ENCODE results near the gene KRTAP5-11. TPM values are rescaled to one million over a fixed set of nuclear protein-coding genes. Genes with fewer than 3 reads are reported as not detected.
"Not testable (repeated sequence)": the region's sequence is repeated elsewhere in the genome, so short reads cannot be mapped to it uniquely, and the experiment has no call there.

Gene KRTAP5-11
- polyA plus RNA-seq, 1 donor from 2014 or later: not detected

- H3K79me2 ChIP-seq (replicated peaks; ENCODE audit: insufficient read depth, low read length): no peaks in the 10 kb centered on the region
- H3K4me3 ChIP-seq (ENCODE audit: low read length): no peak overlapping the region
- no peaks in the 10 kb centered on the region for H3K9me2 ChIP-seq (ENCODE audit: insufficient read depth, low read length)
- no peak overlapping the region for H3K4me2 ChIP-seq (ENCODE audit: low read length)
- no peaks in the 10 kb centered on the region for H3F3A ChIP-seq (ENCODE audit: insufficient read depth, low read length, poor library complexity, severe bottlenecking)
- H3K9ac ChIP-seq (ENCODE audit: low read length): no peak overlapping the region
- H3K27ac ChIP-seq (ENCODE audit: low read length): no peak overlapping the region
- TF ChIP-seq SMC3 (conservative IDR thresholded peaks at IDR 0.05; ENCODE audit: poor library complexity) (no peak), REST (IDR thresholded peaks at IDR 0.05; ENCODE audit: borderline replicate concordance) (no peak), CTCF (IDR thresholded peaks at IDR 0.05; ENCODE audit: poor library complexity, severe bottlenecking) (no peak), MXI1 (conservative IDR thresholded peaks at IDR 0.05; ENCODE audit: poor library complexity, severe bottlenecking) (no peak), EP300 (conservative IDR thresholded peaks at IDR 0.05; ENCODE audit: poor library complexity, severe bottlenecking) (no peak), TAF1 (IDR thresholded peaks at IDR 0.05; ENCODE audit: low read depth) (no peak), POLR2AphosphoS5 (IDR thresholded peaks at IDR 0.05) (no peak), RAD21 (conservative IDR thresholded peaks at IDR 0.05) (no peak), EZH2 (IDR thresholded peaks at IDR 0.05; ENCODE audit: borderline replicate concordance, insufficient read depth, low read length, poor library complexity, severe bottlenecking) (no peak)
- H3K36me3 ChIP-seq (ENCODE audit: insufficient read depth, low read length): no peaks in the 10 kb centered on the region
- no peaks in the 10 kb centered on the region for H3K27me3 ChIP-seq (ENCODE audit: insufficient read depth, low read depth, low read length)
- no peaks in the 10 kb centered on the region for H4K20me1 ChIP-seq (ENCODE audit: insufficient read depth)
- H3K9me3 ChIP-seq (ENCODE audit: low read length): no peaks in the 10 kb centered on the region
- H2AFZ ChIP-seq (ENCODE audit: low read depth, low read length): no peak overlapping the region
These were observed 9.9 kb downstream of the KRTAP5-11 start for GRCh38 chr11:71572811-71573210.

- not testable (repeated sequence) for H3K4me2 ChIP-seq (ENCODE audit: low read length); H2AFZ ChIP-seq (ENCODE audit: low read depth, low read length); H3K36me3 ChIP-seq (ENCODE audit: insufficient read depth, low read length); H3K27me3 ChIP-seq (ENCODE audit: insufficient read depth, low read depth, low read length); H3F3A ChIP-seq (ENCODE audit: insufficient read depth, low read length, poor library complexity, severe bottlenecking); H3K9me3 ChIP-seq (ENCODE audit: low read length); H3K9ac ChIP-seq (ENCODE audit: low read length); H3K9me2 ChIP-seq (ENCODE audit: insufficient read depth, low read length); H3K27ac ChIP-seq (ENCODE audit: low read length); H4K20me1 ChIP-seq (ENCODE audit: insufficient read depth); H3K4me3 ChIP-seq (ENCODE audit: low read length); H3K79me2 ChIP-seq (replicated peaks; ENCODE audit: insufficient read depth, low read length)
These were observed 11.4 kb downstream of the KRTAP5-11 start for GRCh38 chr11:71571101-71571850.

Data from neural cell (in vitro differentiated cells).